GM21786 (cell line): ENCODE results near the gene RPTOR.

Experiments
- ATAC-seq: cut with Tn5 transposase; IDR thresholded peaks from one replicate; pipeline ENCODE4 v1.9.1; 2021; ENCODE audit not compliant: unreplicated experiment

The RPTOR gene

DNA sequence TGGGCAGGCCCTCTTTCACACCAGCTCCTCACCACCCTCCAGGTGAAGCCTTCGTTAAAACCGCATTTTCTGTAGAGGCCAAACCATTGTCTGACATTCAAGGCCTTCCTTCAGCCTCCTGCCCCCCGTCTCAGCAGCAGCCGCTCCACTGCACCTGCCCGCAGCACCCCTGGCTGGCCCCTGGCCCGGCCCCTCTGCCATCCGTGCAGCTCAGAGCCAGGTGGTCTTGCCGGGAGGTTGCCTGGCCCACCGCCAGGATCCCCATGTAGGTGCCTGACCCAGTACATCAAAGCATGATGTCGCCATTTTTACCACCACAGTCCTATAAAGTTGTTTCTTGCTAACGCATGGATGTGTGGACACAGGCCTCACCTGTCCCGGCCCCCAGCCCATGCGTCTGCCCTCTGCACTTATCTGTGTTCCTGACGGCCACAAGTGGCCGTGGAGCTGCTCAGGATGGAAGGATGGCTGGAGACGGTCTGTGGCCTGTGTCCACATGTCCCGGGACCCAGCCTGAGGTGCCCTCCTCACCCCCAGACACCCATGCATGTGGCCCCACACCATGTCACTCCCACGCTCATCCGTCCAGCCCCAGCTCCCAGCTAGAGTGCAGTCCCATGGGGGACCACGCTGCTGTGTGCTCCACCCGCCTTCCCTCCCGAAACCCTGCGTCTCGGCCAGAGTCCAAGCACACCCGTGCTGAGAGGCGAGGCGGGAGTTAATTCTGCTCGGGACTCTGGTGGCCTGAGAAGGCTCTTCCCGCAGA lies 357.7 kb downstream of the RPTOR start:
- ATAC-seq: no peak

- no peak for ATAC-seq
Measured at GRCh38 chr17:80902963-80903611, 358.4 kb downstream of the RPTOR start.

GRCh38 chr17:80904036-80904753 lies 359.6 kb downstream of the RPTOR start:
- no peak for ATAC-seq

GRCh38 chr17:80905586-80906230 lies 361.1 kb downstream of the RPTOR start:
- no peak for ATAC-seq

GRCh38 chr17:80906364-80907259 lies 362.0 kb downstream of the RPTOR start:
- ATAC-seq: no peak

DNA sequence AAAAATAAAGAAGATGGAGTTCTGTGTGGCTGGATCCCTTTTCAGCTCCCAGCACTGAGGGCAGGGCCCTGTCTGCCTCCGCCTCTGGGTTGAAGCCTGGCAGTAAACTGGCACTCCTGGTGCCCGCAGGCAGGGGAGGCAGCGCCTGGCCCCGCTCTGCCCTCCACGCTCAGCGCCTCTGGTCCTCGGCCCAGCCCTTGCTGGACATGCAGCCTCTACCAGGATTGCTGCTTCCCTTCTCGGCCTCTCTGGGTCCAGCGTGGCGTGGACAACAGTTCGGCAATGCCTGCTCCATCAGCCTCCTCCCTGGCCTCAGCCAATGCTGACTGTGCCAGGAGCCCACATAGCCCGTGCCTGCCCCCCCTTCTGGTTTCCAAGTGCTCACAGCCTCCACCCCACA lies 362.6 kb downstream of the RPTOR start:
- no peak for ATAC-seq

DNA sequence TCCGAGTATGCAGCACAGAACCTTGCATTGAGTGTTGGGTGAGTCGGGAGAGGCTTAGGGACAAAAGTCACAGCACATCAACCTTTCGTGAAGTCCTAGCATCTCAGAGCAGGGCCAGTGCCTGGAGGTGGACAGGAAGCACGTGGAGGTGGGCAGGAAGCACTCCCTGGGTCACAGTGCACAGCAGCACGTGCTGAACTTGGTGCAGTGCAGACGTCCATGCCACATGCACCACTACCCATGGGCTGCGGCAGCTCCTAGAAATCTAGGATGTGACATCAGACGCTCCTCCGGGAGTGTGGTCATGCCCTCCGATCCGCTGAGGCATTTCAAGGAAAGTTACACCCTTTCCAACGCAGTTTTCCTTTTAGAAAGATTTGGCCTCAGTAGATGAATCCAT lies 363.6 kb downstream of the RPTOR start:
- ATAC-seq: no peak

GRCh38 chr17:80908776-80909175 lies 364.1 kb downstream of the RPTOR start:
- no peak for ATAC-seq

- no peak for ATAC-seq
Measured at GRCh38 chr17:80909635-80910034, 365.0 kb downstream of the RPTOR start.

DNA sequence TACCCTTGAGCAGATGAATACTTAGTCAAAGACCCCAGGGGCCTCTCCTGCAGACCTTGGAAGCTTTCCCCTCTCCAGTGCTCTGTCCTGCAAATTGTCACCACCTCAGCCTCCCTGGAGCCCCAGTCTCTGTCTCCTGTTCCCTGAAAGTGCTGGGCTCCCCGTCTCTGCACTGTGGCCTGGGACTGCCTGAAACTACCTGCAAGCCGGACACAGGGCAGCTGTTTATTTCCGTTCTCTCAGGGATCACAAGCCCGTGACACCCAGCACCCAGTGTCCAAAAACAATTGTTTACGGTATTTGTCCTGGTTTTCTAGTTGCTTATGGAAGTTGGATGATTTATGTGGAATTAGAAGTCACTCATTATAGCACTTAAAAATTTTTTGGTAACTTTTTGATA lies 365.4 kb downstream of the RPTOR start:
- no peak for ATAC-seq

GRCh38 chr17:80912476-80912875 lies 367.8 kb downstream of the RPTOR start:
- ATAC-seq: no peak

- no peak for ATAC-seq
Measured at GRCh38 chr17:80913928-80914821, 369.5 kb downstream of the RPTOR start.

GRCh38 chr17:80916246-80916645 lies 371.6 kb downstream of the RPTOR start:
- no peak for ATAC-seq

GRCh38 chr17:80917716-80918560 lies 373.3 kb downstream of the RPTOR start:
- ATAC-seq: no peak

DNA sequence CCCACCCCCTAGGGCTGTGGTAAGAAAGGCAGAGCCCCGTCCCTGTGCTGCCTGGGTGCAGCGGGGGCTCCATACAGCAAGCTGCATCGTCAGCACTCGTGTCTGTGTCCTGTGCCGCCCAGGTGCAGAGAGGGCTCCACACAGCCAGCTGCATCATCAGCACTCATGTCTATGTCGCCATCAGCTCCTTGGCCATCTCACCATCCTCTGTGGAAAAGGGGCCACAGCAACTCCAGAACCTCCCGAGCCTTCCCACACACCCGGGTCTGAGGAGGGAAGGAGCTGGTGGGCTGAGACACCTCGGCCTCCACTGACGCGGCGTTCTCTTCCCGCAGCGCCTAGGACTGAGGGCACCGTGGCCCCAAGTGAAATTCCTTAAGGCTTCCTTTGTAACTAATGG lies 374.1 kb downstream of the RPTOR start:
- no peak for ATAC-seq

GRCh38 chr17:80919331-80920311 lies 375.0 kb downstream of the RPTOR start:
- ATAC-seq: no peak

DNA sequence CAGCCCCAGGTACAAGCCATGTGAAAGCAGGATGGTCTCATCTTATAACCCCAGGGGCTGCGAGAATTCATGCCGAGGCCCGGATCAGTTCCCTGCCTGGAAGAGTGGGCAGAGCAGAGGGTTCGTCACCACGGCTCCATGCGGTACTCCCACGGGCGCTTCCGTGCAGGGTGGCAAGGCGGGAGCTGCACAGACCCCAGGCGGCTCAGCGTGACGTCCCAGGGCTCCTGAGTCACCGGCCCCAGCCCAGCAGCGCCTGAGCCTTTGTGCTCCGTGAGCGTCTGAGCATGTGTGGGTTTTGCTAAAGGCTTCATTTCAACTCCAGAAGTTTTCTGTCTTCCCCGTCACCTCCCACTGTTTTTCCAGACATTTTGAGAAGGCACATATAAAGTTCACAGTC lies 375.8 kb downstream of the RPTOR start:
- ATAC-seq: no peak
